HG03095 (cell line): ENCODE results near the gene CCNY.

Source experiments
- ATAC-seq: cut with Tn5 transposase; IDR thresholded peaks from one replicate; pipeline ENCODE4 v1.9.1; 2021; ENCODE audit warnings: moderate library complexity; ENCODE audit not compliant: unreplicated experiment

Gene CCNY

GRCh38 chr10:35379226-35380137 lies 43.2 kb downstream of the CCNY start:
- ATAC-seq: peak; percentile 76

DNA sequence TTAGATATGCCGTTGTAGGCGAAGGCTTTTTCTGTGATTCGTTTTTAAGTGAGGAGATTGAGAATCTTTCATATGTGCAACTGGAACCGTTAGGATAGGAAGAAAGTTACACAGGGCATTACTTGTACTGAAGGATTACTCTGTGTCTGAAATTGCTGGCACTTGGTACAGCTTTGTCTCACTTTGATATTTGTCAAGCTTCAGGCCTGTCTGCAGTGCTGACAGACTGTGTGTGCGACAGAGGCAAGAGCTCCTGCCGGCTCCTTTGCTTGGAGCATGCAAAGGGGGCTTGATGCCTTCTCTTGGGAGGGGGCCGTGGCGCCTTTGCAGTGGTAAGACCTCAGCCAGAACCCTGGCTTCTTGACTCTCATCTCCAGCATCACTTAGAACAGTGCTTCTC lies 45.8 kb downstream of the CCNY start:
- no peak for ATAC-seq

- no peak for ATAC-seq
Measured at GRCh38 chr10:35384265-35384868, 48.1 kb downstream of the CCNY start.

DNA sequence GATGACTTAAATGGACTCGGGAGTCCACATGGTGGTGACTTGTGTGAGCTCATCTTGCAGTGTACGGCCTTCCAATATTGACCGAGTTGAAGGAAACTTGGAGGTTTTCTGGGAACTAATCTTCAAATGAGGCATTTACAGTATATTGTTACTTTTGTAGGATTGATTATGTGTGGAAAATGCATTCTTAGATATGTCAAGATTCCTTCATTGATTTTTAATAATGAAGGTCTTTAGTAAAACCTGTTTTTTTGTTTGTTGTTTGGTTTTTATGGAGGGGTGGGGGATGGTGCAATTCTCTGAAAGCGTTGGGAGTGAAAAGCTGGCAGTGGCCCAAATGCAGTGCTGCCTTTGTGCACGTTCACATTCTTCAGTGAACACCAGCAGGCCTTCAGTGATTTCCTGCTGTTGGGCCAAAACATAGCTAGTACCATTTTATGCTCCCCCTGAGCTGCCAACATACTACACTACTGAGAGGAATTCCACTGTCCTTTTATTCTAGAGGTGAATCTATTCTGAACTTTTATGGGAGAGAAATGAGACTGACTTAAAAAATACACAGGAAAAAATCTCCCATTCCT lies 50.4 kb downstream of the CCNY start:
- no peak for ATAC-seq

DNA sequence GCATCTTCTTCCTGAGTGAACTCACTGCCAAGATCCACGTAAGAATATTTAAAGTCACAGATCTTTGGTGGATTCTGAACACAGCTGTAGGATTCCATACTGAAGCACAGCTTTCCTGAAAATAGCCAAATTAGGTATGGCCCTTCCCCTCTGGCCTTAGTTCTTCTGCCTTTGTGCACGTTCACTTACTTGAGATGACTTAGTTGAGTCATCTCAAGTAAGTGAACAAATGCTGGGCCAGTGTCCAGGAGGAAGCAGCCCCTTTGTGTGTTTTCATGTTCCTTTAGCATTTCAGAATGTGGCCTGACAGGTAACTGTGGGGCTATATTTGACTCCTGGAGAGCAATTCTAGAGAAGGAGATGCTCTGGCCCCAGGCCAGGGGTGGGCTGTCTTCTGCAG lies 51.5 kb downstream of the CCNY start:
- peak; percentile 95 for ATAC-seq

- no peak for ATAC-seq
Measured at GRCh38 chr10:35388197-35388596, 51.9 kb downstream of the CCNY start.

- no peak for ATAC-seq
Measured at GRCh38 chr10:35388682-35389081, 52.4 kb downstream of the CCNY start.

DNA sequence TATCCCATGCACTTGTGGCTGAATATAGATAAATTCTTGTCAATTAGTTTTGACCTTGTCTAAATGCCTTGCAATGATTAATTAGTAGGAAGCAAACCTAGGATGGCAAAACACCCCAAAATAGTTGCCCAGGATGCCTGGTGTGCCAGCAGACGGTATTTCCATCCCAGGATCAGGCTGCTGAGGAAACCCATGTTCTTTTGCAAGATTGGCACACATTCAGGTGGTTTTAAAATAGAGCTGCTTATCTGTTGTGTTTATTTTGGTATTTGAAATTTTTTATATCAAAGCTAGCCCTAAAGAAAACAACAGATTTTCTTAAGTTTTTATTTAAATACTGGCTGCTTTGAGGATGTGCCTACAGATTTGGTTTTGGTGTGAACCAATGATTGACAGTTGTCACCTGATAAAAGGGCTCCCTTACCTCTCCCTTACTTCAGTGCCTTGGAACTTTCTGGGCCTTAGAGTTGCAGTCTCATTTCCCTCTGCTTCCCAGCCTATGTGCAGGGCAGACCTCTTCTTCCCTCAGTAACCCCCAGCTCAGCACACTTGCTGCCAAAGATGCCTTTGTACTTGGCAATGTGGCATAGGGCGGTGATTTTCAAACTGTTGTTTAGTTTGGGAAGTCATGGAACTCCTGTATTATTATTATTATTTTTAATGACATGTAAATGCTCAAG lies 54.0 kb downstream of the CCNY start:
- no peak for ATAC-seq

- ATAC-seq: no peak
Measured at GRCh38 chr10:35390843-35391152, 54.5 kb downstream of the CCNY start.

- ATAC-seq: no peak
Measured at GRCh38 chr10:35391153-35391953, 55.0 kb downstream of the CCNY start.

GRCh38 chr10:35391954-35392262 lies 55.6 kb downstream of the CCNY start:
- ATAC-seq: no peak

GRCh38 chr10:35392482-35393228 lies 56.3 kb downstream of the CCNY start:
- no peak for ATAC-seq

DNA sequence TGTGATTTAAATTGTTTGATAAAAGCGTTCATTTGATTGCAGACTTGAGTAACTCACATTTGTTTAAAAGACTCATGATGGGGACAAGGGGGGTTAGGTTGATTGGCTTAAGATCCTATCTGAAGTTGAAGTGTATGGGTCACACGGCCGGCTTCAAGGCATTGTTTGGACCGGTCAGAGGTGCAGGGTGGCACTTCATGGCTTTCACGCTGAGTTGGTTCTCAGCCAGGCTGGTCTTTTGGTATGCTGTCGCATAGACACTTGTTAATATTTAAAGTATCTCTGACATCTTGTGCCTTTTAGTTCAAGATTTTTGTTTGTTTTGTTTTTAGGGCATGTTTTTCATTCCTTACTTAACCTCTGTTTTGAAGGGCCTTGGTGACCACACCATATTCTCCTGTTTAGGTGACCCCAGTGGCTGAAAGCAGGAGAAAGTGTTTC lies 58.1 kb downstream of the CCNY start:
- no peak for ATAC-seq

DNA sequence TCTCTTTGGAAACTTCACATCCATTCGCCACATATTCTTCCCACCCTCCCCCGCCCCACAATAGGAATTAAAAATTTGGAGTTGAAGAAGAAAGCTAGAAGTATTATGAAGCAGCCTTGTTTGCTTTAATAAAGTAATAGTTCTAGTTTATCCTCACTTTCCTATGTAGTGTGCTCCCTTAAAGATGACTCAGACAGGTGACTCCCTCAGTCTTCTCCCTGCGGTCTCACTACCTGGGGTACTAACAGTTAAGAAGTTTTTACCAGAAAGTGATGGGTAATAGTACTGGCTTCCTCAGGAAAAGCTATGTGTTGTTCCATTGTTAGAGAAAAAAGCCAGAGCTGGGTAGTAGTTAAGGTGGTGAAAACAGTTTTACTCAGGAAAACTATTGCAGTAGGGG lies 58.6 kb downstream of the CCNY start:
- ATAC-seq: no peak

DNA sequence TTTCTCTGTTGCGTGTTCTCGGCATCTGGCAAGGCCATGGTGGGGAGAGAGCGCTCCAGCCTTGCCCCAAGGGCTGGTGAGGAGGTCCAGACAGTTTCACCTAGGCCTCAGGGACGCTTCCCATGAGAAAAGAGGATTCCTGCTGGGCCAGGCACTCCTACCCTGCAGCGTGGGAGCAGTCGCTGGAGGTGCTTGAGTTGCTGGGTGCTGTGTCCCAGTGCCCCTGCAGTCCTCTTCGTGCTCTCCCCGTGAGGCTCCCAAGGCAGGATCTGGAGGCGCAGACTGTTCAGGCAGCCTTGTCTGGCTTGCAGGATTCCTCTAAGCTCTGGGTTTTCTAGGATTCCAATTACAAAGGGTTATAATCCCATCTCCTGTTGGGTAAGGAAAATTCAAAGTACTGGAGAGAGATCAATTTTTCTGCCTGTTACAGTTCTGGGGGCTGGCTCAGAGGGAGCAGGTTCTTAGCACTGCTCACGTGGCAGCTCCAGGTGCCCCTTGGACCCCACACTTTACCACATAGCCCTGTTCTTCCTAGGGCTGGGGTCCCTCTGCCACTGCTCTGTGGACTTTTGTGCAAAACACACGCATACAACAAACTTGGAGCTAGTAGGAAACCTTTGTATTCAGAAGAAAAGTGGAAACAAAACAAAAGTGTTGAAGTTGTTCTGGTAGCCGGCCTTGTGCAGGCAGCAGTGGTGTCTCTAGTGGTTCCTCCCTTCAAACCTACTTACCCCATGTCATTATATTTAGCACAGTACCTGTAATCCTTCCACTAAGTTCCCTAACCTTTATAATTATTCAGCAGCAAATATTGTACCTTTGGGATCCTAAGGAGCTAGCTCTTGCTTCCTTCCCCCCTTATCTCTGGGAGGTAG lies 60.5 kb downstream of the CCNY start:
- no peak for ATAC-seq

GRCh38 chr10:35397953-35398352 lies 61.6 kb downstream of the CCNY start:
- no peak for ATAC-seq

GRCh38 chr10:35398355-35398754 lies 62.0 kb downstream of the CCNY start:
- no peak for ATAC-seq

DNA sequence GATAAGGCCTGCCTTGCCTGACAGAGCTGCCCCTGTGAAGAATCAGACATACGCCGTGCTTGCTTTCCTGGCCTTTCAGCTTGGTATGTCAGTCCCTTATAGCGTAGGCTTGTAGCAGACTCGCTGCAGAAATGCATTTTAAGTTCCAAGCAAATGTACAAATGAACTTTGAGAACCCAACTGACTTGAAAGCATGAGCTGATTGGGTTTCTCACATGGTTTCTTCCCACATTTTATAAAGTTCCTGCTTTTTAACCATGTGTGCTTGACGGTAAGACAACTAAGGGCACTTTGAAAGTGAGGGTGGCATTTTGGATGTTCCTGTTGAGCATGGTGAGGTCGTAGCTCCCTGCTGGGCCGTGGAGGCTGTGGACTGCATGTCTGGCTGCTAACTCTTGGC lies 62.6 kb downstream of the CCNY start:
- no peak for ATAC-seq

GRCh38 chr10:35399414-35400009 lies 63.2 kb downstream of the CCNY start:
- ATAC-seq: no peak
